ENCODE measurements around the gene TTC22.

Gene TTC22

GRCh38 chr1:54798769-54799641 lies 2.1 kb downstream of the TTC22 start:
- Histone ChIP-seq H3F3A (ENCODE audit: low read depth) (no peaks in the 10 kb centered on the region), H3K4me1 (ENCODE audit: insufficient read depth, low read length, poor library complexity, severe bottlenecking) (no peaks in the 10 kb centered on the region), H3K36me3 (ENCODE audit: insufficient read depth, low read length) (no peaks in the 10 kb centered on the region), H2AFZ (ENCODE audit: low read length) (no peak overlapping the region), H3K9me3 (ENCODE audit: insufficient read depth, low read depth, low read length) (no peaks in the 10 kb centered on the region), H3K9me2 (replicated peaks; ENCODE audit: low read depth, low read length) (no peaks in the 10 kb centered on the region), H3K4me3 (ENCODE audit: low read length, poor library complexity, severe bottlenecking) (no peak overlapping the region), H3K4me2 (ENCODE audit: low read depth, low read length, poor library complexity, severe bottlenecking) (no peak overlapping the region), H3K27me3 (ENCODE audit: insufficient read depth, low read length, poor library complexity, severe bottlenecking) (no peaks in the 10 kb centered on the region), H4K20me1 (ENCODE audit: insufficient read depth, low read length, poor library complexity, severe bottlenecking) (no peaks in the 10 kb centered on the region), H3K9ac (ENCODE audit: low read depth, low read length, poor library complexity, severe bottlenecking) (no peak overlapping the region), H3K79me2 (ENCODE audit: insufficient read depth, low read length) (no peaks in the 10 kb centered on the region)
- no peak for TF ChIP-seq EZH2phosphoT487 (IDR thresholded peaks at IDR 0.05; ENCODE audit: borderline replicate concordance)
- TF ChIP-seq, protein P1, sequence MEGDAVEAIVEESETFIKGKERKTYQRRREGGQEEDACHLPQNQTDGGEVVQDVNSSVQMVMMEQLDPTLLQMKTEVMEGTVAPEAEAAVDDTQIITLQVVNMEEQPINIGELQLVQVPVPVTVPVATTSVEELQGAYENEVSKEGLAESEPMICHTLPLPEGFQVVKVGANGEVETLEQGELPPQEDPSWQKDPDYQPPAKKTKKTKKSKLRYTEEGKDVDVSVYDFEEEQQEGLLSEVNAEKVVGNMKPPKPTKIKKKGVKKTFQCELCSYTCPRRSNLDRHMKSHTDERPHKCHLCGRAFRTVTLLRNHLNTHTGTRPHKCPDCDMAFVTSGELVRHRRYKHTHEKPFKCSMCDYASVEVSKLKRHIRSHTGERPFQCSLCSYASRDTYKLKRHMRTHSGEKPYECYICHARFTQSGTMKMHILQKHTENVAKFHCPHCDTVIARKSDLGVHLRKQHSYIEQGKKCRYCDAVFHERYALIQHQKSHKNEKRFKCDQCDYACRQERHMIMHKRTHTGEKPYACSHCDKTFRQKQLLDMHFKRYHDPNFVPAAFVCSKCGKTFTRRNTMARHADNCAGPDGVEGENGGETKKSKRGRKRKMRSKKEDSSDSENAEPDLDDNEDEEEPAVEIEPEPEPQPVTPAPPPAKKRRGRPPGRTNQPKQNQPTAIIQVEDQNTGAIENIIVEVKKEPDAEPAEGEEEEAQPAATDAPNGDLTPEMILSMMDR (conservative IDR thresholded peaks at IDR 0.05; ENCODE audit: low read length) = no peak

GRCh38 chr1:54798206-54798605 lies 2.9 kb downstream of the TTC22 start:
- Histone ChIP-seq H3K36me3 (ENCODE audit: insufficient read depth, low read length) (no peaks in the 10 kb centered on the region), H3K79me2 (ENCODE audit: insufficient read depth, low read length) (no peaks in the 10 kb centered on the region), H2AFZ (ENCODE audit: low read length) (no peak overlapping the region), H3F3A (ENCODE audit: low read depth) (no peaks in the 10 kb centered on the region), H3K9me2 (replicated peaks; ENCODE audit: low read depth, low read length) (no peaks in the 10 kb centered on the region), H3K4me2 (ENCODE audit: low read depth, low read length, poor library complexity, severe bottlenecking) (no peak overlapping the region), H3K9me3 (ENCODE audit: insufficient read depth, low read depth, low read length) (no peaks in the 10 kb centered on the region), H3K27me3 (ENCODE audit: insufficient read depth, low read length, poor library complexity, severe bottlenecking) (no peaks in the 10 kb centered on the region), H4K20me1 (ENCODE audit: insufficient read depth, low read length, poor library complexity, severe bottlenecking) (no peaks in the 10 kb centered on the region), H3K4me1 (ENCODE audit: insufficient read depth, low read length, poor library complexity, severe bottlenecking) (no peaks in the 10 kb centered on the region), H3K9ac (ENCODE audit: low read depth, low read length, poor library complexity, severe bottlenecking) (no peak overlapping the region), H3K4me3 (ENCODE audit: low read length, poor library complexity, severe bottlenecking) (no peak overlapping the region)
- no peak for TF ChIP-seq EZH2phosphoT487 (IDR thresholded peaks at IDR 0.05; ENCODE audit: borderline replicate concordance)
- TF ChIP-seq, protein P1 (conservative IDR thresholded peaks at IDR 0.05; ENCODE audit: low read length) = no peak

- no peak overlapping the region for H2AFZ ChIP-seq (ENCODE audit: low read length)
- no peaks in the 10 kb centered on the region for H3K9me2 ChIP-seq (replicated peaks; ENCODE audit: low read depth, low read length)
- H3K4me2 ChIP-seq (ENCODE audit: low read depth, low read length, poor library complexity, severe bottlenecking) = no peak overlapping the region
- no peaks in the 10 kb centered on the region for H3K4me1 ChIP-seq (ENCODE audit: insufficient read depth, low read length, poor library complexity, severe bottlenecking)
- no peaks in the 10 kb centered on the region for H3K36me3 ChIP-seq (ENCODE audit: insufficient read depth, low read length)
- no peak overlapping the region for H3K9ac ChIP-seq (ENCODE audit: low read depth, low read length, poor library complexity, severe bottlenecking)
- TF ChIP-seq EZH2phosphoT487 (IDR thresholded peaks at IDR 0.05; ENCODE audit: borderline replicate concordance) = no peak
- TF ChIP-seq, protein P1 (conservative IDR thresholded peaks at IDR 0.05; ENCODE audit: low read length) = no peak
- H3K9me3 ChIP-seq (ENCODE audit: insufficient read depth, low read depth, low read length) = no peaks in the 10 kb centered on the region
- no peaks in the 10 kb centered on the region for H4K20me1 ChIP-seq (ENCODE audit: insufficient read depth, low read length, poor library complexity, severe bottlenecking)
- H3K79me2 ChIP-seq (ENCODE audit: insufficient read depth, low read length) = no peaks in the 10 kb centered on the region
- H3K4me3 ChIP-seq (ENCODE audit: low read length, poor library complexity, severe bottlenecking) = no peak overlapping the region
- no peaks in the 10 kb centered on the region for H3F3A ChIP-seq (ENCODE audit: low read depth)
- H3K27me3 ChIP-seq (ENCODE audit: insufficient read depth, low read length, poor library complexity, severe bottlenecking) = no peaks in the 10 kb centered on the region
Observed at GRCh38 chr1:54796902-54797301, 4.2 kb downstream of the TTC22 start.
